Pancreas (tissue), 10 donors: ENCODE data around the gene KIRREL1. TPM values are rescaled to one million over a fixed set of nuclear protein-coding genes. Genes with fewer than 3 reads are reported as not detected.

Experiments used
- ATAC-seq, 4 donors: fragments of 200-7000 bp; cut with Tn5 transposase; one replicate each; pipeline versions ENCODE4 v1.8.0 to v1.9.1; 2020; ENCODE audit warnings: mild to moderate bottlenecking in 4 of 4, moderate library complexity in 4 of 4
- DNase-seq, 6 donors: peaks; one replicate each; pipeline ENCODE4 v3.0.0-alpha.2; 2020
- FAIRE-seq: peaks from 2 replicates; lab custom pipeline; 2012; peaks lifted over from hg19 to GRCh38; lab: Jason Lieb, UNC
- H3K27ac ChIP-seq, 4 donors: fragments of 200-600 bp; sonication (generic); 1 replicate in 3 of 4; 2 replicates in 1 of 4; pipeline versions ENCODE4 v1.5.0 to v1.8.0; 2020
- H3K27me3 ChIP-seq, 4 donors: fragments of 200-600 bp; one replicate each; pipeline ENCODE4 v1.8.0; 2021
- H3K36me3 ChIP-seq, 3 donors: fragments of 200-600 bp; sonication (generic) in 1 of 3; one replicate each; pipeline versions ENCODE4 v1.5.0 to v1.8.0; 2020 to 2021
- H3K4me1 ChIP-seq, 3 donors: fragments of 200-600 bp; one replicate each; pipeline ENCODE4 v1.8.0; 2021
- H3K4me3 ChIP-seq, 4 donors: fragments of 200-600 bp; sonication (generic) in 2 of 4; one replicate each; pipeline versions ENCODE4 v1.5.0 to v1.8.0; 2020 to 2021
- H3K9me3 ChIP-seq, 4 donors: fragments of 200-600 bp; one replicate each; pipeline ENCODE4 v1.8.0; 2021
- WGBS, 2 donors: extraction: QIAGEN DNeasy Blood & Tissue Kit; methylation state at CpG; one replicate each; pipeline ENCODE4 v1.1.7; 2013; 5-methylcytosine and 5-hydroxymethylcytosine counted together
- intact Hi-C, 3 donors: fragments of 100-400 bp; cut with DNase I; formaldehyde crosslinking; loops; one replicate each; pipeline versions ENCODE4 v1.11.1 to v1.14.2; 2022
- polyA plus RNA-seq, 2 donors: library from polyadenylated mRNA; stranded (reverse); fragments of 200-250 nt; gene quantifications; one replicate each; pipeline ENCODE4 v1.2.3, GENCODE V29; 2013
- total RNA-seq, 6 donors: library from RNA; stranded (reverse); fragmentation: NEBNext Ultra II Directional in 4 of 6; extraction: Animal tissue kit (Norgen Biotek cat#: 25700) in 4 of 6; gene quantifications; one replicate each; pipeline versions ENCODE4 v1.2.1 to v1.2.4, GENCODE V29; 2021 to 2023
- TF ChIP-seq, protein P1 (sequence below), 4 donors: fragments of 200-600 bp; sonication (generic) in 3 of 4; IDR thresholded peaks; one replicate each; pipeline versions ENCODE4 v1.5.0 to v1.8.0; 2021; ENCODE audit warnings: antibody characterized with exemption in 4 of 4
- donor health status: healthy with polysubstance abuse.
- donor health status: DM: no; HTN: no; CAD: no; lungs with moderate emphysema.
- donor health status: DM: no; HTN: no; CAD: no.
- donor health status: control.
- donor health status: control.
- donor health status: Bipolar disorder and iron deficiency.
- donor health status: DM: yes; HTN: yes; CAD: no.
- donor health status: DM: no; HTN: no; CAD: no.
- donor health status: DM: no; HTN: no; CAD: no.
- donor health status: DM: yes; HTN: yes; CAD: no.

The KIRREL1 gene
- total and polyA plus RNA-seq, 8 donors = 1.9 to 13.0 (median 4.1) TPM

DNA sequence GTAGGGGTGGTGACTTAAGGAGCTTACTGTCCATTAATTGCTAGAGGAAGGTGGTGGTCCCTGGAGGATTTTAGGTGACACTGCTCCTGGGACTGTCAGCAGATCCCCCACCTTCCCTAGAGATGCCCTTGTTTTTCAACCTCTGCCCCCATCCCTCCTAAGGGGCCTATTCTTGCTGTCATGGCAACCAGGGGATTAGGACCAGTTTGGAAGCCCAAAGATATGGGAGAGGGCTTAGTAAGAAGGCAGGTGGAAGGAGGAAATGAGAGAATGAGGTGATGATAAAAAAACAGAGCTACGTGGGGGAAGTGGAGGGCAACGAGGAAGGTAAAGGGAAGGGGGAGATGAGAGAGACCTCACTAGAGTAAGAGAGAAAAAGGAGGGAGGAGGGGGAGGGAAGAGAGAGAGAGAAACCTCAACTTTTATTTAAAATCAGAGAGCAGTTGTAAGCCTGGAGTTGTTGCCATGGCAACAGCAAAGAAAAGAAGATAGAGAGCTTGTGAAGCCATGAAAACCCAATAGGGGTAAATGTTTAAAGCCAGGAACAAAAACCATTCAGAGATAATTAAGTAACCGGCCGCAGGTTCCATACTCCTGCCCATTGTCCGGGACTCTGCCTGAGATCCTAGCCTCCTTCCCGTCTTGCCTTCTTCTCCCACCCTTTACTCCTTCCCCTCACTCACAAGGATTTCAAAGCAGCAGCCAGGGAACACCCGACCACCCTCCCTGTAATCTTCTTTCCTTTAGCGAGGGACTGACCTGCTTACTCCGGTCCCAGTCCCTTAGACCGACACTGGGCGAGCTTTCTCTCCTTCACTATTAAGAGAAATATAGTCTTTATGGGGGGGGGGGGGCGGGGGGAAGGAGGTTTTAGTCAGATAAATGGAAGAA is 20.6 kb downstream of the KIRREL1 start:
- no peak for FAIRE-seq
- Histone ChIP-seq H3K27me3 (no peaks in the 10 kb centered on the region), H3K36me3 (no peaks in the 10 kb centered on the region), H3K4me3 (no peak overlapping the region), H3K9me3 (no peaks in the 10 kb centered on the region), H3K27ac (no peak overlapping the region), H3K4me1 (peaks cover 0 to 8% (median 0%) of the 10 kb centered on the region in 3 donors)
- TF ChIP-seq, protein P1, sequence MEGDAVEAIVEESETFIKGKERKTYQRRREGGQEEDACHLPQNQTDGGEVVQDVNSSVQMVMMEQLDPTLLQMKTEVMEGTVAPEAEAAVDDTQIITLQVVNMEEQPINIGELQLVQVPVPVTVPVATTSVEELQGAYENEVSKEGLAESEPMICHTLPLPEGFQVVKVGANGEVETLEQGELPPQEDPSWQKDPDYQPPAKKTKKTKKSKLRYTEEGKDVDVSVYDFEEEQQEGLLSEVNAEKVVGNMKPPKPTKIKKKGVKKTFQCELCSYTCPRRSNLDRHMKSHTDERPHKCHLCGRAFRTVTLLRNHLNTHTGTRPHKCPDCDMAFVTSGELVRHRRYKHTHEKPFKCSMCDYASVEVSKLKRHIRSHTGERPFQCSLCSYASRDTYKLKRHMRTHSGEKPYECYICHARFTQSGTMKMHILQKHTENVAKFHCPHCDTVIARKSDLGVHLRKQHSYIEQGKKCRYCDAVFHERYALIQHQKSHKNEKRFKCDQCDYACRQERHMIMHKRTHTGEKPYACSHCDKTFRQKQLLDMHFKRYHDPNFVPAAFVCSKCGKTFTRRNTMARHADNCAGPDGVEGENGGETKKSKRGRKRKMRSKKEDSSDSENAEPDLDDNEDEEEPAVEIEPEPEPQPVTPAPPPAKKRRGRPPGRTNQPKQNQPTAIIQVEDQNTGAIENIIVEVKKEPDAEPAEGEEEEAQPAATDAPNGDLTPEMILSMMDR (IDR thresholded peaks at IDR 0.05) = no peak
- WGBS, 2 donors = 55 to 64% methylated on average over 12 of the region's 12 CpGs
- DNase-seq = no peak
- no peak for ATAC-seq
- intact Hi-C loops = no loop called here

DNA sequence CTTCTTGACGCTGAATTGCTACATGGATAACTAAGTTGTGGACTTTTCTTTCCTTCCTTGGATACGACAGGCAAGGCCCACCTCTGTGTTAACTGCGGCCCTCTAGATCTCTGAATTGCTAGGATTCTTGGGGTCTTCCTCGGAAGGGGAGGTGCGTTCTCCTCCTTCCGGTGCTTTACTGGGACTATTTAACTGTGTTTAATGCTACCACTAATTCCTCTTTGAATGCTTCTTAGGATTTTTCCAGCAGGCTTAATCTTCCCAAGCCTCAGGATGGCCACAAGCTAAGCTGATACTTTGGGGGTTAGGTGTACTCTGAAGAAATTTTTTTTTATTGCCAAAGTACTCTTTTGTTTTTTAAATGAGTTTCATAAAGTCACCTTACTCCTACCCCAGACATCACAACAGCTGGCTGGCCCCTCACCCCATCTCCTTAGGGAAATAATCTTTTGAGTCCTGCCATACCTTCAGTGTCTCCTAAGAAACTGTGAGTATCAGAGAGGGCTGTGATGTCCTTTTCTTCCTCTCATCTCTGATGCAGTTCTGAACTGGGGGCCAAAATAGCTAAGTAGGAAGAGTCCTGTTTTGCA is 21.4 kb downstream of the KIRREL1 start:
- H3K4me3 ChIP-seq = no peak overlapping the region
- no peaks in the 10 kb centered on the region for H3K27me3 ChIP-seq
- ATAC-seq (no peak), DNase-seq (no peak), FAIRE-seq (no peak)
- 67 to 78% methylated on average over 6 of the region's 6 CpGs for WGBS, 2 donors
- intact Hi-C loops = no loop called here
- H3K9me3 ChIP-seq = no peaks in the 10 kb centered on the region
- no peaks in the 10 kb centered on the region for H3K36me3 ChIP-seq
- no peak overlapping the region for H3K27ac ChIP-seq
- peaks cover 0 to 10% (median 0%) of the 10 kb centered on the region in 3 donors for H3K4me1 ChIP-seq
- TF ChIP-seq, protein P1 (IDR thresholded peaks at IDR 0.05) = no peak

DNA sequence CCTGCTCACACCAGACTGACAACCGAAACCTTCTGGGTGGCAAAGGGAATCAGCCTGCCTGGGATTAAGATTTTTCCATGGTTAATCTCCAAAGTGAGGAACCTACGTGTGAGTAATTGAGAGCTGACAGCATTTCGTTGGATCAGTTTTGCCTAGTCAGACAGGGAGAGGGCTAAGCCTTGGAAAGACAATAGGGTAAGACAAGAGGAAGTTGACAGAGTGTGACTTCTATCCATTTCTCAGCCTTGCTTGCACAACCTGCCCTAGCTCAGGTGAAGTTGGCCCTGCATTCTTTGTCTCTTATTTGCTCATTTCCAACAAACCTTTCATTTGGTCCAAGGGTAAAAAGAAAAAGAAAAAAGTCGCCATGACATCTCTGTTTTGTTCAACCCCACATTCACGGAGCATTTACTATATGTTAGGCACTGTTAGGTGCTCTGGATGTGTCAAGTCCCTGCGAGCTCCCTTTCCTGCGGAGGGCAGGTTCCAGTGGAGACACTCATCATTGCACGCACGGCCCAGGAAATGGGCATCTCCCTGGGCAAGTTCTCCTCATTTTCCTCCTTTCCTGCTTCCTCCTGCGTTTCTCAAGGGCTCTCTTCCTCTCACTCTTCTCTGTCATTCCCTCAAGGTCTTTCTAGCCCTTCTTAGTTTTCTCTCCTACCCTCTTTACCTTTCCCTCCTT is 23.3 kb downstream of the KIRREL1 start:
- FAIRE-seq = no peak
- peaks cover 0 to 9% (median 0%) of the 10 kb centered on the region in 3 donors for H3K4me1 ChIP-seq
- WGBS, 2 donors = 63 to 64% methylated on average over 10 of the region's 10 CpGs
- H3K36me3 ChIP-seq = no peaks in the 10 kb centered on the region
- no peaks in the 10 kb centered on the region for H3K27me3 ChIP-seq
- TF ChIP-seq, protein P1 (IDR thresholded peaks at IDR 0.05) = no peak
- H3K4me3 ChIP-seq = no peak overlapping the region
- no peak for DNase-seq
- no peaks in the 10 kb centered on the region for H3K9me3 ChIP-seq
- H3K27ac ChIP-seq = no peak overlapping the region
- ATAC-seq = no peak
- intact Hi-C loops = no loop called here

DNA sequence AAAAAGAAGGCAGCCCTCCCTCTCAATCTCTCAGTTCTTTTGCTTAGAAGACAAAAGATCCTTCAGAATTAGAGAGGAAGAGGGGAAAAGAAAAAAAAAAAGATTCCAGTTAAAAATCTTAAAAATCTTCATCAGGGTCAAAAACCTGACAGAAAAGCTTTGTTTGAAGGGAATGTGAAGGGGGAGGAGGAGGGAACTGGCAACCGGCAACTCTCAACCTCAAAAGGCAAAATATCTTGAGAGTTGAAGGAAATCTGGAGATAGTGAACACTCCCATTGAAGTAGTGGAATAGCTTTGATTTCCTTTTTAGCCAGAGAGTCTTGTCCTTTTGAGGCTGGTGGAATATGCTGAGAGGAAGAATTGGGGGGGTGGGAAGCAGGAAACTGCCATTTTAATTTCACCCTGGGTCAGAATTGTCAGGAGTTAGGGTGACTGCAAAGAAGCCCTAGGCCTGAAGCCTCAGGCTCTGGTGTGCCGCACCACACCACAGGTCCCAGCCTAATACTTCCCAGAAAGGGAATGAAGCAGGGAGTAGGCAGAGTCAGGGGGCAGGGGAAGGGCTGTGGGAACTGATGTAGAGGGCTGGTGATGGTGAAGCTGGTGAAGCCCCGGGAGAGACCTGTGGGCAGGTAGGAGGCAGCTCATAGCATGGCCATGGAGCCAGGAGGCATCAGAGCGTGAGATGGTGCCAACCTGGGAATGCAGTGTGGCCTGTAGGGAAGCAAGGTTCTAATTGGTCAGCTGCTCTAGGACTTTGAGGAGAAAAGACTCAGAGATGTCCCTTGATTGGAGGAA is 24.6 kb downstream of the KIRREL1 start:
- no peak for FAIRE-seq
- no peak for DNase-seq
- peaks cover 0 to 9% (median 0%) of the 10 kb centered on the region in 3 donors for H3K4me1 ChIP-seq
- H3K27me3 ChIP-seq = no peaks in the 10 kb centered on the region
- WGBS, 2 donors = 77 to 87% methylated on average over 4 of the region's 4 CpGs
- peak overlapping the region in 2 of 4 donors; percentile 33 to 66 for H3K27ac ChIP-seq
- ATAC-seq = no peak
- H3K9me3 ChIP-seq = no peaks in the 10 kb centered on the region
- H3K36me3 ChIP-seq = no peaks in the 10 kb centered on the region
- TF ChIP-seq, protein P1 (IDR thresholded peaks at IDR 0.05) = no peak
- no peak overlapping the region for H3K4me3 ChIP-seq
- intact Hi-C loops = no loop called here
